ENCODE results near the gene NHSL1. TPM values are rescaled to one million over a fixed set of nuclear protein-coding genes. Genes with fewer than 3 reads are reported as not detected.

The NHSL1 gene
- total RNA-seq, 1 donor, result 6.9 TPM

- no peak overlapping the region for H3K27ac ChIP-seq (ENCODE audit: low read depth, low read length)
- H3K79me2 ChIP-seq (ENCODE audit: insufficient read depth, low read length), result no peaks in the 10 kb centered on the region
Observed at GRCh38 chr6:138525355-138525754, 26.1 kb upstream of the NHSL1 start.

GRCh38 chr6:138524526-138524925 is 25.2 kb upstream of the NHSL1 start:
- Histone ChIP-seq H3K27ac (ENCODE audit: low read depth, low read length) (no peak overlapping the region), H3K4me1 (ENCODE audit: insufficient read depth, low read length) (peaks cover 6% of the 10 kb centered on the region), H2AFZ (ENCODE audit: low read length) (no peak overlapping the region), H3K27me3 (ENCODE audit: insufficient read depth, low read length) (no peaks in the 10 kb centered on the region), H3K4me2 (ENCODE audit: insufficient read depth, low read length) (no peak overlapping the region), H3K79me2 (ENCODE audit: insufficient read depth, low read length) (no peaks in the 10 kb centered on the region), H3K4me3 (ENCODE audit: insufficient read depth, low read length) (no peak overlapping the region), H4K20me1 (ENCODE audit: insufficient read depth, low read length) (no peaks in the 10 kb centered on the region), H3K36me3 (ENCODE audit: insufficient read depth, low read length) (no peaks in the 10 kb centered on the region), H3K9me3 (ENCODE audit: low read depth, low read length) (no peaks in the 10 kb centered on the region)
- DNase-seq (ENCODE audit: insufficient read length, low spot score, missing footprints), result no peak
- TF ChIP-seq CTCF (IDR thresholded peaks at IDR 0.05; ENCODE audit: extremely low read depth, low read depth, low read length), result no peak

More at GRCh38 chr6:138525355-138525754, 26.1 kb upstream of the NHSL1 start:
- H3K27me3 ChIP-seq (ENCODE audit: insufficient read depth, low read length), result no peaks in the 10 kb centered on the region
- H3K4me3 ChIP-seq (ENCODE audit: insufficient read depth, low read length), result no peak overlapping the region
- H3K9me3 ChIP-seq (ENCODE audit: low read depth, low read length), result no peaks in the 10 kb centered on the region
- H3K4me2 ChIP-seq (ENCODE audit: insufficient read depth, low read length), result no peak overlapping the region
- TF ChIP-seq CTCF (IDR thresholded peaks at IDR 0.05; ENCODE audit: extremely low read depth, low read depth, low read length), result no peak
- DNase-seq (ENCODE audit: insufficient read length, low spot score, missing footprints), result no peak
- H4K20me1 ChIP-seq (ENCODE audit: insufficient read depth, low read length), result no peaks in the 10 kb centered on the region
- H2AFZ ChIP-seq (ENCODE audit: low read length), result no peak overlapping the region
- peaks cover 6% of the 10 kb centered on the region for H3K4me1 ChIP-seq (ENCODE audit: insufficient read depth, low read length)
- no peaks in the 10 kb centered on the region for H3K36me3 ChIP-seq (ENCODE audit: insufficient read depth, low read length)

- Histone ChIP-seq H3K79me2 (ENCODE audit: insufficient read depth, low read length) (no peaks in the 10 kb centered on the region), H3K27ac (ENCODE audit: low read depth, low read length) (no peak overlapping the region), H3K36me3 (ENCODE audit: insufficient read depth, low read length) (no peaks in the 10 kb centered on the region), H3K4me1 (ENCODE audit: insufficient read depth, low read length) (peaks cover 6% of the 10 kb centered on the region), H3K4me2 (ENCODE audit: insufficient read depth, low read length) (no peak overlapping the region), H2AFZ (ENCODE audit: low read length) (no peak overlapping the region), H4K20me1 (ENCODE audit: insufficient read depth, low read length) (no peaks in the 10 kb centered on the region), H3K27me3 (ENCODE audit: insufficient read depth, low read length) (no peaks in the 10 kb centered on the region), H3K9me3 (ENCODE audit: low read depth, low read length) (no peaks in the 10 kb centered on the region), H3K4me3 (ENCODE audit: insufficient read depth, low read length) (no peak overlapping the region)
- DNase-seq (ENCODE audit: insufficient read length, low spot score, missing footprints), result peak; percentile 86
- TF ChIP-seq CTCF (IDR thresholded peaks at IDR 0.05; ENCODE audit: extremely low read depth, low read depth, low read length), result no peak
Observed at GRCh38 chr6:138523347-138524210, 24.3 kb upstream of the NHSL1 start.

- Histone ChIP-seq H3K4me1 (ENCODE audit: insufficient read depth, low read length) (peaks cover 6% of the 10 kb centered on the region), H4K20me1 (ENCODE audit: insufficient read depth, low read length) (no peaks in the 10 kb centered on the region), H2AFZ (ENCODE audit: low read length) (no peak overlapping the region), H3K9me3 (ENCODE audit: low read depth, low read length) (no peaks in the 10 kb centered on the region), H3K27me3 (ENCODE audit: insufficient read depth, low read length) (no peaks in the 10 kb centered on the region), H3K4me2 (ENCODE audit: insufficient read depth, low read length) (no peak overlapping the region), H3K27ac (ENCODE audit: low read depth, low read length) (no peak overlapping the region), H3K79me2 (ENCODE audit: insufficient read depth, low read length) (no peaks in the 10 kb centered on the region), H3K4me3 (ENCODE audit: insufficient read depth, low read length) (no peak overlapping the region), H3K36me3 (ENCODE audit: insufficient read depth, low read length) (no peaks in the 10 kb centered on the region)
- DNase-seq (ENCODE audit: insufficient read length, low spot score, missing footprints), result no peak
- no peak for TF ChIP-seq CTCF (IDR thresholded peaks at IDR 0.05; ENCODE audit: extremely low read depth, low read depth, low read length)
Observed at GRCh38 chr6:138522611-138523010, 23.3 kb upstream of the NHSL1 start.

Measured in osteoblast (primary cell).